HG02840 (cell line): ENCODE data around the gene CDC37L1.
A peak's percentile ranks its signal among the peaks of the same experiment; 100 is the strongest.
"Not testable (repeated sequence)": the region's sequence is repeated elsewhere in the genome, so short reads cannot be mapped to it uniquely, and the experiment has no call there.

ENCODE experiments used
- ATAC-seq: cut with Tn5 transposase; IDR thresholded peaks from one replicate; pipeline ENCODE4 v1.9.1; 2021; ENCODE audit warnings: mild to moderate bottlenecking, moderate library complexity, moderate number of reproducible peaks; ENCODE audit not compliant: unreplicated experiment, low FRiP score

CDC37L1 gene

DNA sequence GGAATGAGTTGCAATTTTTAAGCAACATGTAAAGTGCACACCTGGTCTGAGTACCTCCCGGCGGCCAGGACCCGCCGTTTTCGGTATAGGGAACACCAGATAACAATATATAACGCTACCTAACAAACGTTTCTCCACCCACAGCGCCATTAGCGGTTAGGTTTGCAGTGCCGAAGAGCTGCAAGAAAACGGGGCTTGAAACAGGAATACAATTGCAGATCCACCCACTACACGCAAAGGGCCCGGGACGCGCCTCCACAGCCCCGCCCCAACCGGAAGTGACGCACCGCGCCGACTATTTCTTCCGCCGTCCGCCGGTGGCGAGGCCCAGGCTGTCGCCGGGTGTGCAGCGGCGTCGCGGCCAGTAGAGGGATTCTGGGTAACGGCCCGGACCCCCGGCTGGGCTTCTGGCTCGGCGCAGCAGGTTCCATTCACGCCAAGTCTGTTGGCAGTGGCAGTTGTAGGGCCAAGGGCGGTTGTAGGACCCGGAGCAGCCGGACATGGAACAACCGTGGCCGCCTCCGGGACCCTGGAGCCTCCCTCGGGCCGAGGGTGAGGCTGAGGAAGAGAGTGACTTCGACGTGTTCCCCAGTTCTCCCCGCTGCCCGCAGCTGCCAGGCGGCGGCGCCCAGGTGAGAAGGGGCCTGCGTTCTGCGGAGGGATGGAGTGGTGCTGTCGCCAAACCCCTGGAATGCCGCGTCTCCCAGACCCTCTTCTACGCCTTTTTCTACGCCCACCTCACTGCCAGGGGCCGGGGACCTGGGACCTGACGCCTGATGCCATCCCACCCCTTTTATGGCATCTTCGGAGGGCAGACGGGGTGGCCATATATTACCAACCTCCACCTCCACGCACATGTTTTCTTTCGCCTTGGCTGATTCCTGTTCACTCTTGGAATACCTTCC, at the start of gene CDC37L1:
Gene CDC37L1, plus strand, starts transcription at position 302 of the 905 bp plus-strand sequence. Its CDS starts 199 bp downstream, at position 501.
- peak; percentile 97 for ATAC-seq

DNA sequence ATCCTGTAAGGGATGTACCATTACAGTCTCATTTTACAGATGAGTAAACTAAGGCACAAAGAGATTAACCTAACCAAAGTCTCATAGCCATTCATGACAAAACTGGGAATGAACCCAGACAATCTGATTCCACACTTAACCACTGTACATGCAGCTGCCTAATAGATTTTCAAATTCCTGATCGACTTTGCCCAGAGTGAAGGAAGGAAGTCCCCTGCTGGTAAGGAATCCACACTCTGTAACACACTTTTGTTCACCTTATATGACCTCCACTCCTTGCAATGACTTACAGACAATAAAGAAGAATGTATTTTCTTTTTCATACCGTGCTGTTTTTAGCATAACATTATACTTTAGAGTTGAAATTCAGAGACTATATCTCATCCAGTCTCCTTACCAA, 48.5 kb upstream of the CDC37L1 start:
- ATAC-seq = no peak

- ATAC-seq = no peak
These were observed 40.4 kb upstream of the CDC37L1 start for GRCh38 chr9:4638968-4639367.

DNA sequence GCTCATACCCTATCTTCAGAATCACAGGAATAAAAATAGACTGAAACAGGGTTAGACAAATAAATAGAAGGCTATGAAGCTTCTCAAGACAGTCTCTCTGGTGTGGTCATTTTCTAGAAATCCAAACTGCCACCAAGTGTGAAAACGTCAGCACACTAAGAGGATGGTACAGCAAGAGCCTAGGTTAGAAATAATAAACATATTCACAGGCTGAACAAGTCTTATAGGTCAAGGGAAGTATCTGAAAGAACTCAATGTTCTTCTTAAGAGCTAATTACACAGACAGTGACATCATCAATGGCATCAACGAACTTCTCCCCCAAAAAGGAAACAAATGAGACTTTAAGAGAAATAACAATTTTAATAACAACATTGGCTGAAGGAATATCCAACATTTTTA, 39.9 kb upstream of the CDC37L1 start:
- no peak for ATAC-seq

DNA sequence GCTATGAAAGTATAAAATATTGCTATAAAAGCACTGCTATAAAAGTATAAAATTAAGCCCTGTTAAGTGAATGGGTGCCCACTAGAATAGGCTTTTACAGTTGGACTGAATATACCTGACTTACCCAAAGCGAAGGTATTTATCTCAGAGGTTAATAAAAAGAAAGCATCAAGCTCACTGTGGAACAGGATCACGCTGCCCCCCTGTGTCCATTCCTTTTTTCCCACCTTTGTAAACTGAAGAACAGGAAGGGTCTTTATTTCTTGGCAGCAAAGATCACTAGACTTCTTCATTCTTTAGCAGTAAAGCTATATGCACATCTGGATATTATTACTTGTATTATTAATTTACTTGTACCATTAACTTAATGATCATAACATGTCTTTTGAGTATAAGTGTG, 39.3 kb upstream of the CDC37L1 start:
- ATAC-seq = no peak

GRCh38 chr9:4642351-4642750, 37.0 kb upstream of the CDC37L1 start:
- no peak for ATAC-seq

DNA sequence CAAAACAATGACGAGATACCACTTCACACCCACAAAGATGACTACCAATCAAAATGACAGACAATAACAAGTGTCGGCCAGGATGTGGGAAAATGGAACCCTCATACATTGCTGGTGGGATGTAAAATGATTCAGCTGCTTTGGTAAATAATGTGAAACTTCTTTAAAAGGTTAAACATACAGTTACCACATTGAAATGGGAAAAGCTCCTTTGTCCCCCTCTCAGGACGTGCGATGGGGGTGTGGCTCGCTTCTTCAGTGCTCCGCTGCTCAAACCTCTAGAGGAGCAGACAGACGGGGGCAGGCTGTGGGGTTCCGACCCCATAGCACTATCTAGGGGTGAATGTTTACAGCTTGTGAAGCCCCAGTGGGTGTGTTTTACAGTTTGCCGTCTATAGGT, 25.3 kb upstream of the CDC37L1 start:
- ATAC-seq = no peak

DNA sequence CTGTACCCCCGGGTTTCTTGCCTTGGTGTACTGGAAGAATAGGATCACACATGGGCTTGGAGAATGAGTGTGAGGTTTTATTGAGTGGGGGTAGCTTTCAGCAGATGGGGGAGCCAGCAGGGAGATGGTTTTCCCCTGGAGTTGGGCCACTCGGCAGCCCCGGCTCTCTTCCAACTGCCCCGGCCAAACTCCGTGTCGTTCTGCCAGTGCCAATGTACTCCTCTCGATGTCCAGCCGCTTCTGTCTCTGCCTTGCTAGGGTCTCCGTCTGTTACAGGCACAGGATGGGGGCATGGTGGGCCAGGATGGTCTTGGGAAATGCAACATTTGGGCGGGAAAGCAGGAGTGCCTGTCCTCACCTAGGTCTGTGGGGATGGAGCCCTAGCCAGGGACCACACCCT, 24.8 kb upstream of the CDC37L1 start:
- ATAC-seq = no peak

GRCh38 chr9:4656196-4656595, 23.2 kb upstream of the CDC37L1 start:
- not testable (repeated sequence) for ATAC-seq

DNA sequence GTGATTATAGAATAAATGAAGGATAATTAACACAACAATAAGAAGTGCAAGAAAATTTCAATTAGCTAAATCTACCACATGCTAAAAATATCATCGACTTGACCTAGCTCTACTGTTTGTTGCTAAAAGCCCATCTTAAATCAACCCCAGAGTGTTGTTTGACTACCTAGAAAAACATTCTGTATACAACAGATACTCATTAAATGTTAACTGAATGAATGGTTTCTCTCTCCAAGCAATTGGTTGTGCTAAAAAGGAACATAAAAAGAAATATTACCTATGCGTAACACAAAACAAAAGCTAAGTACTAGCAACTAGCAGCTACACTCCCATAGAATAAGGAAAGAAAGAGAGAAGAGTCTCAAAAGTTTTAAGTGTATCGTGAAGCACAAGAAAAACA, 22.7 kb upstream of the CDC37L1 start:
- no peak for ATAC-seq

GRCh38 chr9:4657426-4658159, 21.8 kb upstream of the CDC37L1 start:
- no peak for ATAC-seq

GRCh38 chr9:4660665-4661064, 18.7 kb upstream of the CDC37L1 start:
- ATAC-seq = not testable (repeated sequence)

DNA sequence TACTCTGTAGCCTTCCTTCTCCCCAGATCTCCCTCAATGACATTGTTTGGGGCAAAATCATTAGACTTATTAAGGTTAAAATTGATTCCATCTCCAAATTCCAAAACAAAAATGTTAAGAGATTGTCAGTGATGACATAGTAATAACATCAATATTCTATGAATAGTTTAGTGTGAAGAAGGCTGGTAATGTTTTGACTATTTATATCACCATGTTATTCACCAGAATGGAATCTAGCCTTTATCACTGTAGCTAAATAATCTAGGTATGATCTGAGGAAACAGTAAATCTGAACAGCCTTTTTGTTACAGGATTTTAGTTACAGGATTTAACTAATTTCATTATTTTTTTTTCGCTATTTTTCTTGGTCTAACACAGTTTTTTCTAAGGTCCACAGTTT, 18.2 kb upstream of the CDC37L1 start:
- ATAC-seq = no peak

GRCh38 chr9:4661611-4662010, 17.8 kb upstream of the CDC37L1 start:
- ATAC-seq = no peak

DNA sequence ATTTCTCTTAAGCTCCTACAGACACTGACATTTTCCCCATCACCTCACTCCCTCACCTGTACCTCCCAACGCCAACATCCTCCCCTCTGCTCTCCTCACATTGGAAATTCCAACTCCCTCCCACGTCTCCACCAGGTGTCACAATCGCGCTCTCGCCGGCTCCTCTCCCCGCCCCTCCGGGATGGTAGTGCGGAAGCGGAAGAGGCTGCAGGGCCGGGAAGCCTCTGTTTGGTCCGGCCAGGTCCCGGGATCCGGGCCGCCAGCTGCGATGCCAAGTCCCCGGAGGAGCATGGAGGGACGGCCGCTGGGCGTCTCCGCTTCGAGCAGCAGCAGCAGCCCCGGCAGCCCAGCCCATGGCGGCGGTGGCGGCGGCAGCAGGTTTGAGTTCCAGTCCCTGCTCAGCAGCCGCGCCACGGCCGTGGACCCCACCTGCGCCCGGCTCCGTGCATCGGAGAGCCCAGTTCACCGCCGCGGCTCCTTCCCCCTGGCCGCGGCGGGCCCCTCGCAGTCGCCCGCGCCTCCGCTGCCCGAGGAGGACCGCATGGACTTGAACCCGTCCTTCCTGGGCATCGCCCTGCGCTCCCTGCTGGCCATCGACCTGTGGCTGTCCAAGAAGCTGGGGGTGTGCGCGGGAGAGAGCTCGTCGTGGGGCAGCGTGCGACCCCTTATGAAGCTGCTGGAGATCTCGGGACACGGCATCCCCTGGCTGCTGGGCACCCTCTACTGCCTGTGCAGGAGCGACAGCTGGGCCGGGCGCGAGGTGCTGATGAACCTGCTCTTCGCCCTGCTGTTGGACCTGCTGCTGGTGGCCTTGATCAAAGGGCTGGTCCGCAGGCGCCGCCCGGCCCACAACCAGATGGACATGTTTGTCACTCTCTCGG, 17.0 kb upstream of the CDC37L1 start, which contains the start of gene PLPP6:
Gene PLPP6, plus strand, starts transcription at position 187 of the 881 bp plus-strand sequence. Its CDS starts 82 bp downstream, at position 269.
- ATAC-seq = peak; percentile 78

DNA sequence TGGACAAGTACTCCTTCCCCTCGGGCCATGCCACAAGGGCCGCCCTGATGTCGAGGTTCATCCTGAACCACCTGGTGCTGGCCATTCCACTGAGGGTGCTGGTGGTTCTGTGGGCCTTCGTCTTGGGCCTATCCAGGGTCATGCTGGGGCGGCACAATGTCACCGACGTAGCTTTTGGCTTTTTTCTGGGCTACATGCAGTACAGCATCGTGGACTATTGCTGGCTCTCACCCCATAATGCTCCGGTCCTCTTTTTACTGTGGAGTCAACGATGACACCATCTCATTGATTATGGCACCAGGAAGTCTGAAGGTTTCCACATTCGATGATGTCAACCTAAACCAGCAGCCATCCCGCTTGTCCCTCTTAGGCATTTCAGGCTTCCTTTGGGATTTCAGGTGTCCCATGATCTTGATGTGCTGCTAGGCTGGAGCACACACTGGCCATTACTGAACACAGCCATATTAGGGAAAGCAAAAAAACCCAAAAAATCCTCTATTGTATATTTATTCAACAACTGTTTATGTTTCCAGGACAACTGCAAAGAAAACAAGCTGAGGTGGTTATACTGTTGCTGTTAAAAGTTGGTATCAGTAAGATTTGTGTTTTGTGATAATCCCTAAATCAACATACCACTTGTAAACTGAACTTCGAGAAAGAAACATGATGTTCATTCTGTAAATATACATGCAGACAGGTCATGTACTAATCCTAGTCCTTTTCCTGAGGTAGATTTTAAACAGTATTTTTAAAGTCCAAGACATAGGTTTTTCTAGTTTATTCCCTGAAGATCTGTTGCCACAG, 16.2 kb upstream of the CDC37L1 start:
- ATAC-seq = no peak

DNA sequence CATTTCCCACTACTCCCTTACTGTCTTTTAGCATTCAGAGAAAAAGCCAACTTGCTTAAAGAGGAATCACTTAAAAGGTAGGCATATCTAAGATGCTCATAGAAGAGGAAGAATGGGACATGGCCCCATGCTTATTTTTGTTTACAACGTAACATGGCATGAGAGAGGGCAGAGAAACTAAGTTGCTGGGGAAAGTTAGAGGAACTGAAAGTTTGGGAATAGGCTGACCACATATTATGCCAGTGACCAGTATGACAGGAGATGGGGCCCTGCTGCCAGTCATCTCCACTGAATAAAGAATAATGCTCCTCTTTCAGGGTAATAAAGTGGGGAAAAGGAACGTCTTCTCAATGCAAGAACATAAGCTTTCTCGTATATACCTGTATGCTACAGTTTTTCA, 15.4 kb upstream of the CDC37L1 start:
- no peak for ATAC-seq

- no peak for ATAC-seq
These were observed 14.0 kb upstream of the CDC37L1 start for GRCh38 chr9:4665357-4665756.

GRCh38 chr9:4666042-4666699, 13.2 kb upstream of the CDC37L1 start, which contains the start of gene SPATA6L:
TSS of gene SPATA6L (minus strand) at chr9:4666480. CDS start at chr9:4666250, 230 bp downstream.
- no peak for ATAC-seq
